GM18951 (cell line): Measurements from ENCODE around the gene GRIA1.

Experiments
- POLR2A ChIP-seq: IDR thresholded peaks from 4 replicates; pipeline ENCODE4 v1.6.1; 2011; ENCODE audit warnings: mild to moderate bottlenecking; ENCODE audit not compliant: insufficient read length, insufficient read depth; ENCODE audit errors: extremely low read depth
- in situ Hi-C: fragments of 300-500 bp; cut with MboI; formaldehyde crosslinking; loops from one replicate; pipeline ENCODE4 v1.12.0; 2022; ENCODE audit warnings: low sequenced_read_pairs, mixed read lengths, inconsistent platforms; ENCODE audit not compliant: unreplicated experiment

Gene GRIA1

GRCh38 chr5:153770066-153770465, 279.6 kb downstream of the GRIA1 start:
- in situ Hi-C loops: no loop called here

GRCh38 chr5:153774686-153775085, 284.2 kb downstream of the GRIA1 start:
- TF ChIP-seq POLR2A: no peak
- in situ Hi-C loops: no loop called here

More at GRCh38 chr5:153770066-153770465, 279.6 kb downstream of the GRIA1 start:
- TF ChIP-seq POLR2A: no peak

GRCh38 chr5:153775923-153776322, 285.5 kb downstream of the GRIA1 start:
- in situ Hi-C loops: no loop called here
- no peak for TF ChIP-seq POLR2A

DNA sequence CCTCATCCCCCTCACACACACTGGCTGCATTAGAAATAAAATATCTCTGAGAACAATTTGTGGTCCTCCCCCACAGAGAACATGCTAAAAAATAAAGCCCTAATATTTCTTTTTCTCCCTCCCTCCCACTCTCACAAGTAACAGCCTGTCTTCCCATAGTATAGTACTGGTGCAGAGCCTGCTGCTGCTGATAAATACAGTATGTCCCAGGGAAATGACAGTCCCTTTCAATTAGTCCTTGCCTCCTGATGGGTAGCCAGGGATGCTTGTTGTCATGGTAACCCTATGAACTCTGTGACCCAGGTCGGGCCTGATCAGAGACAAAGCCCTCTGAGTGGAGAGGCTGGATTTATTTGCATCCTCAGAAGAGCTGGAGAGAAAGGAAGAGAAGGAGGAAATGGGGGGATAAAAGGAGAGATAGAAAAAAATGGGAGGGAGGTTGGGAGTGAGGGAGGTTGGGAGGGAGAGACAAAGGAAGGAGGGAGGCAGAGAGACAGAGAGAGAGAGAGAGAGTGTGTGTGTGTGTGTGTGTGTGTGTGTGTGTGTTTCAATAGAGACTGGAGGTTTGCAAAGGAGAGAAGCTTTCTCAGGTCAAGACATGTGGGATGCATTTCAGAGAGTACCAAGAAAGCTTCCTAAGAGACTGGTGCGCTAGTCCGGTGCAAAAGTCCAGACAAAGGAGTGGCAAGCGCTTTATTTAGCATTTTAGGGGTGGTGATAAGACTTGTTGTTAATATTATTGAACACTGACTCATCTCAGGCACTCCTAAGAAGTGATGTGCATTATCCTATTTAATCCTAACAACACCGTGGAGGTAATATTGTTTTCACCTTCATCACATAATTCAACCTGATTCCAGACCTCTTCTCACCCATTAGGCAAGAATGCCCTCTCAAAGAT, 287.5 kb downstream of the GRIA1 start:
- in situ Hi-C loops: no loop called here
- TF ChIP-seq POLR2A: no peak

- in situ Hi-C loops: no loop called here
- no peak for TF ChIP-seq POLR2A
These were observed 289.4 kb downstream of the GRIA1 start for GRCh38 chr5:153779836-153780235.

- no peak for TF ChIP-seq POLR2A
- in situ Hi-C loops: no loop called here
These were observed 290.6 kb downstream of the GRIA1 start for GRCh38 chr5:153780876-153781705.

- no peak for TF ChIP-seq POLR2A
- in situ Hi-C loops: no loop called here
These were observed 292.3 kb downstream of the GRIA1 start for GRCh38 chr5:153782589-153783361.

GRCh38 chr5:153783362-153783658, 292.8 kb downstream of the GRIA1 start:
- in situ Hi-C loops: no loop called here
- TF ChIP-seq POLR2A: no peak

DNA sequence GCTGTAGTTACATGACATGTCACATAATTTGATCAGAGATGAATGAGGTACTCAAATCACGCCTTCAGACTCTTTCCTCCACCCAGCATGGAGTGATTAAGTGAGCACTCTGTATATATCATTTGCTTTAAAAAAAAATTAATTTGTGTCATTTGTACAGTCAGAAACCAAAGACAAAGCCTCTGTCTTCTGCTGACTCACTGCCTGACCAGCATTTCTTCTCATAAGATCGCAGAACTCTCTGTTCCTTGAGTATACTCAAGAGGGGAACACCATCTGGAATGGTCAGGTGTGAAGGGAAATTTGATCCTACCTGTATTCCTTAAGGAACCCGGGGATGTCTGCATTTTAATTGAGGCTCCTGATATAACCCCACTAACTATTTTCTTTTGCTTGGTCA, 293.8 kb downstream of the GRIA1 start:
- in situ Hi-C loops: no loop called here
- no peak for TF ChIP-seq POLR2A

DNA sequence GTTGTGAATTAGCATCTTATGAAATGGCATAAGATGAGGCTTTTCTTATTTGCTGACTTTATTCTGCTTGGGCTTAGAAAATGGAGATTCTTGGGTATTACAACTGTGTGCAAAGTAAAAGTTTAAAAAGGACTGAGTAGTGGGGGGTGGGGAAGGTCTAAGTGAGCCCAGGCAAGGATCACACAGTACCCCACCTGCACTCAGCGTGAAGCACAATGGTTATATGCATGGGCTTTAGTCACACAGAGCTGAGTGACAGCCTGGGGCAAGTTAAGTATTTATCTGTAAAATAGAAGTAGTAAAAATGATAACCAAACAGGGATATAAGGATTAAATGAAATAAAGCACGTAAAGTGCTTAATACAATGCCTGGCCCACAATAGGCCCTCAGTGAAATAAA, 300.9 kb downstream of the GRIA1 start:
- no peak for TF ChIP-seq POLR2A
- in situ Hi-C loops: no loop called here

GRCh38 chr5:153792305-153792704, 301.8 kb downstream of the GRIA1 start:
- TF ChIP-seq POLR2A: no peak
- in situ Hi-C loops: no loop called here

- TF ChIP-seq POLR2A: no peak
- in situ Hi-C loops: no loop called here
These were observed 303.2 kb downstream of the GRIA1 start for GRCh38 chr5:153793699-153794098.

GRCh38 chr5:153794327-153794726, 303.9 kb downstream of the GRIA1 start:
- in situ Hi-C loops: no loop called here
- TF ChIP-seq POLR2A: no peak
